CD4-positive, alpha-beta T cell treated with Interleukin-1 beta for 1 hour (primary cell): Measurements from ENCODE around the gene CTAGE8.
"Not testable (repeated sequence)": the region's sequence is repeated elsewhere in the genome, so short reads cannot be mapped to it uniquely, and the experiment has no call there.

ENCODE experiments used
- DNase-seq, 2 donors: peaks; one replicate each; pipeline ENCODE4 v3.0.0-alpha.2; 2020 to 2022

CTAGE8 gene

DNA sequence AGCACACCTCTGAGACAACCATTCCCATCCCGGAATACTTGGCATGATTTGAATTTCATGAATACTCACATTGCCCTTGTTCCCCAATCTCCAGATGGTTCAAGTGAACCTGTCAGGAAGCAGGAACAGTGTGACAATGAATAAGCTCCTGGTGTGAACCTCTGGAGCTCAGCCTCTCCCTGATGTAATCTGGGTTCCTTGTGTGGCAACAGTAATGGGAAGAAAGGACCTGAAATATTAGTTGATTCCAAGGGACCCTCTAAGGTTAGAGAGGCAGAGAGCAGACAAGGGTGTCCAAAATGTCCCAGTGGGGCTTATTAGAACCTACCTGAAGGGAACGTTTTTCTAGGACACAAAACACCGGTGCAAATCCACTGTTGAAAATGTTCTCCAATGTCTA lies 13.0 kb downstream of the CTAGE8 start:
- DNase-seq: no peak

GRCh38 chr7:144255471-144255897 lies 13.6 kb downstream of the CTAGE8 start:
- DNase-seq: no peak

GRCh38 chr7:144252307-144252706 lies 16.8 kb downstream of the CTAGE8 start:
- not testable (repeated sequence) for DNase-seq

DNA sequence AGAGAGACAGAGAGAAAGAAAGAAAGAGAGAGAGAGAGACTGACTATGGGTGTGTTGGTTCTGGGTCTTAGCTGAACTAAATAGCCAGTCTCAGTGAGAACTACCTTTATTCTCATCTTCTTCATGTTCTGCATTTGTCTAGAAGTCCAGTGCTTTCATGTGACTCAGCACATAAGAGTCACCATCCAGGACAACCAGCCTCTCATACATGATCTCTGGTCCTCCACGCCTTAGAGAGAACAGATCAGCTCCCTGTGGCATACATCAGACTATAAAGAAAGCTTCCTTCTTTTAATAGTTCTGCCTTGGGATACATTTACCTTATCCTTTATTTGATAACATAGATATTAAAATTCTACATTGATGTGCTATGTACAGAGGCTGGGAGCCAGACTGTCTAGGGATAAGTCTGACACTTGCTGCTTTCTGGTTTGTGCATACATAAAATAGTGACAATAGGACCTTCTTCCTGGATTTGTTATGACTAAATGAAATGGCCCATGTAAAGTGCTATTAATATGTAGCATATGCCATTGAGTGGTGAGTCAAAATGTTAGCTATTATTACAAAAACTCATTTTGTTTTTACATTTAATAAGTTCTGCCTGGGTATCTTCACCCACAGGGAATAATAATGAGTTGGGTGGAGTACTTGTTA lies 21.3 kb downstream of the CTAGE8 start:
- not testable (repeated sequence) for DNase-seq

DNA sequence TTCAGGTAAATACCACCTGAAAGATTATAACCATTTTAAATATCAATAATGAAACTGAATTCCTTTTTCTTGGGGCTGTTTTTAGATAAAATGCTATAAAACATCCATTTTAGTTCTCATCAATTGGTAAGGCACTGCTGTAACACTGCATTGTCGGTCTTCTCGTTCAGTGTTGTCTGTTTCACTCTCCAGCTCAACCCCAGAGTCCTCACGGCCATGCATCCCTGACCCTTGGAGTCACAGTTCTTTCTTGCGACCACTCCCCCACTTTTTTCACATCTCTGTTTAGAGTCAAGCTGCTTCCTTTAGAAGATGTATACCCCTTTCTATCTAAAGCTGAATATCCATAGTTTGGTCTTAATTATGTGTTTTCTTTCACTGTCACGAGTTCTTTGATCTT lies 22.1 kb downstream of the CTAGE8 start:
- DNase-seq: not testable (repeated sequence)

GRCh38 chr7:144245372-144245771 lies 23.7 kb downstream of the CTAGE8 start:
- not testable (repeated sequence) for DNase-seq

DNA sequence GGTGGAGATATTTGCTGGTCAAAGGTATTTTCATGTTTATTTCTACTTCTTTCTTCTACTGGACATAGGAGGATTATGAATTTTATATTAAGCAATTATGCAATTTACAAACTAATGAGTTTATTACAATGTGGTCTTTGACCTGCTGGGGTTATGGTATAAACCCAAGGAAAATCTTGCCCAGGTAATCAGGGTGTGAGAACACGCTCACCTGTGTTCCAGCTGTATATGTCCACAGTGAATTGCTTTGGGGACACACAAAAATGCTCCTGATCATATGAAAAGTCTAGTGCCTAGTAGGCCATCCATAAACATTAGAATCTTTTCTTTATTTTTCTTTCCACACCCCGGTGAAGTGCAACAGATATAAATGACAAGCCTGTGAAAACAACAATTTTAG lies 29.7 kb downstream of the CTAGE8 start, which contains the start of gene OR2A42:
TSS of gene OR2A42 (minus strand) at position 241 of the 400 bp plus-strand sequence. CDS start 6,762 bp downstream, outside the sequence.
- not testable (repeated sequence) for DNase-seq

DNA sequence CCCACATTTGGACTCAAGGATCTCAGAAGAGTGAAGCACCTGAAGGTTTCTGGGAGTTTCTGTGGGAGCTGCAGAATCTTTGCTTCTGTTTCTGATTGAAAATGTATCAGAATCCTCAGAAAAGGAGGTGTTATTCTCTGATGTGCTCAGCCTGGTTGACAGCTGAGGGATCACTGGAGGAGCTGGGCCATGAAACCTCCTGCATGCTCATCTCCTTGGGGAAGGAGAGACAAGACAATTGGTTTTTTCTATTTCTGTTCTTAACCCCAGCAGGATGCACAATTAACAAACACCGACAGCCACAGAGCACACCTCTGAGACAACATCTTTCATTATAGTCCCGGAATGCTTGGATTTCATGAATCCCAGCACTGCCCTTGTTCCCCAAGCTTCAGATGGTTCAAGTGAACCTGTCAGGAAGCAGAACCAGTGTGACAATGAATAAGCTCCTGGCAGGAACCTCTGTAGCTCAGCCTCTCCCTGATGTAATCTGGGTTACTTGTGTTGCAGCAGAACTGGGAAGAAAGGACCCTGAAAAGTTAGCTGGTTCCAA lies 30.5 kb downstream of the CTAGE8 start:
- DNase-seq: not testable (repeated sequence)

DNA sequence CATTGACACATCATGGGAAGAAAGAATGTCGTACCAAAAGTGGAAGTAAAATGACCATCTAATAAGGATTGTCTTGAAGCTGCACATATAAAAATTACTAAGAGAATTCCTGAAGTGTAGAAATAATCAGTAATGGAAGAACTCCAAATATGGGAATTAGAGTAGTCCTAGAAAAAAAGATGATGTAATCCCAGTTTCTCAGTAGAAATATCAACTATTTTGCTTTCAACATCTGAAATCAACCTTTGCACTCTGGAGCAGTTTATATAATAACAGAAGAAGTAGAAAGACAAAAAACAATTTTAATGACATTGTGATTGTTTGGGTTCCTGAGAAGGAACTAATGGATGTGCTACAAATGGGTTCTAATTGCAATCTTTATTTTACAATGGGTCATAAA lies 36.0 kb downstream of the CTAGE8 start:
- not testable (repeated sequence) for DNase-seq

GRCh38 chr7:144231027-144231426 lies 38.1 kb downstream of the CTAGE8 start:
- not testable (repeated sequence) for DNase-seq

DNA sequence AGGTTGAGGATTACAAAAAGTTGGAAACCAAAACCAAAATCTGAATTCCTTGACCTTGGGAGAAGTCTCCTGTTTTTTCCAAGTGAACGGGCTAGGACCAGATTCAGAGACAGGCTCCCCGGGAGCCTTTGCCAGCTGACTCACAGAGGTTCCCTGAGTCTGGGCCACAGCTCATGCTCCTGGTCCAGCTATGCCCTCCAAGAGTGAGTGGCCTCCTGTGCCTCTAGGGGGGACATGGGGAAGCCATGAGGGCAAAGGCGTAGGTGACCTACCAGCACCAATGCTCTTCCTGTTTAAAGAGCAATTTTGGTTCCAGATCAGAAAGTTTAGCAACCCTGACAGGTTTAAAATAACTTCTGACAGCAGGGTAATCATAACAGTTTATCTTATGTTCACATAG lies 40.3 kb downstream of the CTAGE8 start:
- DNase-seq: not testable (repeated sequence)

DNA sequence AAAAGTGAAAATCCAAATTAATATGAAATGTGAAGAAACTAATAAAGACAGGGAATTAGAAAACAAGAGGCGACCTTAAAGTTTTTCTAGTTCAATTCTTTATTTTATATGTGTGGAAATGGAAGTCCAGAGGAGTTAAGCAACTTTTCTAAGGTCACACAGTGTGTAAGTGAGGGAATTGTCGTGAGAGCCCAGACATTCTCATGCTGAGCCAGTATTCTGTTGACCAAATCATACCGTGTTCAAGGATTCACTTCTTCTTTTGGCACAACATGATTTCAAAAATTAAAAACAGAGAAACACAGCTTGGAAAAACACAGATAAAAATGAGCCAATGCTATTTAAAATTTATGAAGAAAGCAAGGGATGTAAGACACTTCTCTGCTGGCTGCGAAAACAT lies 42.2 kb downstream of the CTAGE8 start:
- DNase-seq: not testable (repeated sequence)

DNA sequence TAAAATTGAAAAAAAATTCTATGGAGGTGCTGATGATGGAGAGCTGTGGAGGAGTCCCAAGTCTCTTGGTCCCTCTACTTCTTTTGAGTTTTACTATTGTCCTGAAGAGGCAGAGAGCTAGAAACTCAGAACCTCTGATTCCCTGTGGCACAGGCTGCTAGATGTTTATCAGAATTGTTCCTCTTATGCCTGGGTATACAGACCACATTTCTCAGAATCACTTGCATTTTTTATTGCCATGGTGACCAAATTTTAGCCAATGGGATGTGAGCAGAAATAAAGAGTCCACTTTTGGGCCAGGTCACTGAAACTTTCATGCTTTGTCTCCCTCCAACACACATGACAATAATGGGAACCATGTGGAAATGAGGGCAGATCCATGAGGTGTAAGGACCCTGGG lies 45.4 kb downstream of the CTAGE8 start:
- not testable (repeated sequence) for DNase-seq

DNA sequence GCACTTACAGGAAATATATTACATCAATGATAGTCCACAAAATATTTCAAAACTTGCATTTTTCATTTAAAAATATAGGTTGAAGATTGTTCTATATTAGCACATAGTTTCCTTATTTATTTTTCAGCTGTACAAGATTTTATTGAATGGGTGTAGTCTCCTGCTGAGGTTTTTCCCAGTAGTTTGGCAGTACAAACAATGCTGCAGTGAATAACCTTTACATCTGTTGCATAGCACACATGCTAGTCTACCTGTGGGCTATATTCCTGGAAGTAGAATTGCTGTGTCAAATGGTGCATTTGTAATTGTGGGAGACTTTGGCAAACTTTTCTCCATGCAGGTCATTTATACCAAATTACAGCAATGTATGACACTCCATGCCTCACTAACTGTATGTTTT lies 48.6 kb downstream of the CTAGE8 start:
- DNase-seq: not testable (repeated sequence)

- not testable (repeated sequence) for DNase-seq
Observed at GRCh38 chr7:144219149-144219548, 49.9 kb downstream of the CTAGE8 start.

GRCh38 chr7:144218581-144218980 lies 50.5 kb downstream of the CTAGE8 start:
- not testable (repeated sequence) for DNase-seq

GRCh38 chr7:144217200-144217599 lies 51.9 kb downstream of the CTAGE8 start:
- DNase-seq: not testable (repeated sequence)
